Peyer's patch (tissue), 4 donors: Measurements from ENCODE around the gene TNPO2. TPM values are rescaled to one million over a fixed set of nuclear protein-coding genes. Genes with fewer than 3 reads are reported as not detected.

Source experiments
- DNase-seq, 3 donors: peaks; one replicate each; pipeline ENCODE4 v3.0.0-alpha.2; 2017 to 2019
- H3K27ac ChIP-seq, 4 donors: fragments of 200-600 bp; sonication (generic); one replicate each; pipeline ENCODE4 v1.5.1; 2016 to 2019
- H3K27me3 ChIP-seq, 2 donors: fragments of 200-600 bp; sonication (generic); one replicate each; pipeline ENCODE4 v1.5.1; 2019
- H3K36me3 ChIP-seq, 3 donors: fragments of 200-600 bp; sonication (generic); one replicate each; pipeline ENCODE4 v1.5.1; 2016 to 2019
- H3K4me1 ChIP-seq, 4 donors: fragments of 200-600 bp; sonication (generic); one replicate each; pipeline ENCODE4 v1.5.1; 2016 to 2019
- H3K4me3 ChIP-seq, 4 donors: fragments of 200-600 bp; sonication (generic); 1 replicate in 3 of 4; 2 replicates in 1 of 4; pipeline ENCODE4 v1.5.1; 2016 to 2019; ENCODE audit warnings: mild to moderate bottlenecking in 1 of 4
- H3K9me3 ChIP-seq, 4 donors: fragments of 200-600 bp; sonication (generic); one replicate each; pipeline ENCODE4 v1.5.1; 2016 to 2019; ENCODE audit warnings: mild to moderate bottlenecking in 1 of 4
- CTCF ChIP-seq, 6 experiments: fragments of 450-650 bp in 4 of 6; fragments of 200-600 bp in 2 of 6; sonication (generic) in 1 of 6; IDR thresholded peaks; one replicate each; pipeline ENCODE4 v1.5.1; 2017 to 2019; ENCODE audit warnings: antibody characterized with exemption in 6 of 6, mild to moderate bottlenecking in 3 of 6, moderate library complexity in 1 of 6
- POLR2A ChIP-seq, 2 donors: fragments of 450-650 bp; IDR thresholded peaks; one replicate each; pipeline ENCODE4 v1.5.1; 2017; ENCODE audit warnings: antibody characterized with exemption in 2 of 2, mild to moderate bottlenecking in 2 of 2, moderate library complexity in 2 of 2
- total RNA-seq, 4 donors: library from RNA; depleted of rRNA; stranded (reverse); fragments of >200 nt; gene quantifications; one replicate each; pipeline ENCODE4 v1.1.0, GENCODE V29; 2016

Gene TNPO2
- total RNA-seq, 4 donors from 2014 or later: 39.1 to 131 (median 103) TPM

- peaks cover 0 to 2% (median 0%) of the 10 kb centered on the region in 3 donors for H3K36me3 ChIP-seq
- H3K9me3 ChIP-seq: no peaks in the 10 kb centered on the region
- peak overlapping the region in 2 of 4 donors; percentile 11 to 30 for H3K27ac ChIP-seq
- H3K27me3 ChIP-seq: no peaks in the 10 kb centered on the region
- peaks cover 0 to 11% (median 4%) of the 10 kb centered on the region in 4 donors for H3K4me1 ChIP-seq
- peak overlapping the region in 3 of 4 donors; percentile 39 to 41 (median 39) for H3K4me3 ChIP-seq
- DNase-seq: peak; percentile 41 to 84 (median 82)
- TF ChIP-seq POLR2A (IDR thresholded peaks at IDR 0.05): peak in 1 of 2 donors; percentile 12
- peak; percentile 74 to 93 (median 91) for TF ChIP-seq CTCF (IDR thresholded peaks at IDR 0.05)
Observed at GRCh38 chr19:12757544-12758274, 34.0 kb upstream of the TNPO2 start.

DNA sequence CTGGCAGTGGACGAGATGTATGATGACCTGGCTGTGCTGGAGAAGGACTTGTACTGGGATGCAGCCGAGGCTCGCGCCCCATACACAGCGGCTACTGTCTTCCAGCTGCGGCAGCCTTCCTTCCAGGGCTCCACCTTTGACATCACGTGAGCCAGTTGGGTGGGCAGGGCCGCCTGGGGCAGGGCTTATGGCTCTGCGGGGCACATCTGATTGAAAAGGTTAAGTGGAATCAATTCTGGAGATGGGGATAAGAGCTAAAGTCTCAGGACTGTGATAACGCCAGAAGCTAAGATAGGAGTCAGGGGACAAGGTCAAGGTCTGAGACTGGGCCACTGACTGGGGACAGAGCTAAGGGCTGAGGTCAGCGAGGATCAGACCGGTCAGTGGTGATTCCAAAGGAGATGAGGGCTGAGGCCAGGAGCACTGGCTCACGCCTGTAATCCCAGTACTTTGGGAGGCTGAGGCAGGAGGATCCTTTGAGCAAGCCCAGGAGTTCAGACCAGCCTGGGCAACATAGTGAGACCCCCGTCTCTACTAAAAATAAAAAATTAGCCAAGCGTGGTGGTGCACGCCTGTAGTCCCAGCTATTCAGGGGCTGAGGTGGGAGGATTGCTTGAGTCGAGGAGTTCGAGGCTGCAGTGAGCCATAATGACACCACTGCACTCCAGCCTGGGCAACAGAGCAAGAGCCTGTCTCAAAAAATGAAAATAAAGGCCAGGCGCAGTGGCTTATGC lies 32.6 kb upstream of the TNPO2 start:
- Histone ChIP-seq H3K27me3 (no peaks in the 10 kb centered on the region), H3K4me1 (peaks cover 0 to 11% (median 4%) of the 10 kb centered on the region in 4 donors), H3K36me3 (no peaks in the 10 kb centered on the region), H3K4me3 (no peak overlapping the region), H3K9me3 (no peaks in the 10 kb centered on the region), H3K27ac (no peak overlapping the region)
- TF ChIP-seq CTCF (IDR thresholded peaks at IDR 0.05) (no peak), POLR2A (IDR thresholded peaks at IDR 0.05) (no peak)
- no peak for DNase-seq

DNA sequence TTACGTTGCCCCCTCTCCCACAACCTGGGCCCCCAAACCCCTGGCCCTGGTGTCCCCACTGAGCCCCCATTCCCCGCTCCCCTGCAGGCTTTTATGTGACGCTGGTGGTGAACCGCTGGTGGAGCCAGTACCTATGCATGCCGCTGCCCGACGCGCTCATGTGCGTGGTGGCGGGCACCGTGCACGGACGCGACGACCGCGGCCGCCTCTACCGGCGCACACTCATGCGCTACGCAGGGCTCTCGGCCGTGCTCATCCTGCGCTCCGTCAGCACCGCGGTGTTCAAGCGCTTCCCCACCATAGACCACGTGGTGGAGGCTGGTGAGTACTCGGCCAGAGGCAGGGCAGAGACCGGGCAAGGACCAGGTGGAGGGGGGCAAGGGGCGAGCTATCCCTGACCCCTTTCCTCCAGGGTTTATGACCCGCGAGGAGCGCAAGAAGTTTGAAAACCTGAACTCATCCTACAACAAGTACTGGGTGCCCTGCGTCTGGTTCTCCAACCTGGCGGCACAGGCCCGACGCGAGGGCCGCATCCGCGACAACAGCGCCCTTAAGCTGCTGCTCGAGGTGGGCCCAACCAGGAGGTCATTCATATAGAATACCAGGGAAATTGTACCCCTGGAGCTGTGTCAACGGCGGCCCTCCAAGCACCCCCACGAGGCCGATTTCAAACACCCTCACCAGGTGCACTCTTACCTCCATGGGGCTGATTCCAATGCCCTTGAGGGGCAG lies 30.9 kb upstream of the TNPO2 start:
- no peak overlapping the region for H3K4me3 ChIP-seq
- H3K36me3 ChIP-seq: no peaks in the 10 kb centered on the region
- DNase-seq: no peak
- peaks cover 0 to 22% (median 4%) of the 10 kb centered on the region in 4 donors for H3K4me1 ChIP-seq
- TF ChIP-seq CTCF (IDR thresholded peaks at IDR 0.05): no peak
- no peak for TF ChIP-seq POLR2A (IDR thresholded peaks at IDR 0.05)
- H3K9me3 ChIP-seq: no peaks in the 10 kb centered on the region
- H3K27me3 ChIP-seq: no peaks in the 10 kb centered on the region
- H3K27ac ChIP-seq: no peak overlapping the region

DNA sequence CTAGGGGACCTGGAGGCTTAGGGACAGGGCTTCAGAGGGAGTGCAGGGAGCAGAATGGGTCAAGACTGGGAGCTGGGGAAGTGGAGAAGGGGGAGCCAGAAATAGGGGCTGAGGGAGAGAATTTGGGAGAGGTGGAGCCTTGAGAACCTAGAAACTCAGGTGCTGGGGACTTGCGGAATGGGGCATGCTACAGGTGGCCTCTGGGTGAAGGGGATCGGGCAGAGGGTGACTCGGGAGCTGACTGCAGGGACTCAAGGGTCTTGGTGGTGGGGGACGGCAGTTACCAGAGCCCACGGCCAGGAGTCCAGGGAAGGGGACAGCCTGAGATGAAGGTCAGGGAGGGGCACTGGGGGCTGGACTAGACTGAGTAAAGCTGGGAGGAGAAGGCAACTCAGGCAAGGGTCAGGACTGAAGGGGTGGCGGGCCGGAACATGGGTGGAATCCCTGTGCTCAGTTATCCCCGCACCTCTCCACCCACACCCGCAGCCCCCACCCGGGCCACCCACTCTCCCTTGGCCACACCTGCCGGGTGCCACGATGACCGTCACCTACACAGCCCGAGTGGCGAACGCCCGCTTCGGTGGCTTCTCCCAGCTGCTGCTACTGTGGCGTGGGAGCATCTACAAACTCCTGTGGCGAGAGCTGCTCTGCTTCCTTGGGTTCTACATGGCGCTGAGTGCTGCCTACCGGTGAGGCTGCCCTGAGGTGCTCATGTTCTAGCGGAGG lies 28.5 kb upstream of the TNPO2 start:
- Histone ChIP-seq H3K27me3 (no peaks in the 10 kb centered on the region), H3K9me3 (peaks cover 0 to 5% (median 2%) of the 10 kb centered on the region in 4 donors), H3K27ac (no peak overlapping the region), H3K36me3 (peaks cover 0 to 10% (median 0%) of the 10 kb centered on the region in 3 donors), H3K4me1 (peaks cover 0 to 13% (median 0%) of the 10 kb centered on the region in 4 donors), H3K4me3 (peak overlapping the region in 2 of 4 donors; percentile 7 to 33)
- no peak for TF ChIP-seq CTCF (IDR thresholded peaks at IDR 0.05)
- TF ChIP-seq POLR2A (IDR thresholded peaks at IDR 0.05): no peak
- no peak for DNase-seq

DNA sequence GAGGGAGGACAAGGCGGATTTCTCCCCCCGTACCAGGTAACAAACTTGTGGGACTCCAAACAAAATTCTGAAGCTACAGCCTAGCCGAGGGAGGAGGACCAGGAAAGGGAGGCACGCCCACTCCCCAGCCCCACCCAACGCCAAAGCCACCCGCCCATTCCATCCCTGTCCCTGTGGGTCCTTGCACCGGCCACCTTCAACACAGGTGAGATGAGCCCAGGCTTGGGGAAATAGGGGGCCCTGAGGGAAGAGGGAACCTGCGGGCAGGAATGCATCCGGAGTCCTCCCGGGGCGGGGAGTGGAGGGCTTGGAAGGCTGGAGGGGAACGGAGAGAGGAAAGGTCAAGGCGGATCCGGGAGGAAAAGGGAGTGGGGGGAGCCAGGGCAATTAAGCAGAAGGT lies 27.9 kb upstream of the TNPO2 start, which contains the start of gene BEST2:
TSS of gene BEST2 (plus strand) at position 157 of the 400 bp plus-strand sequence. CDS start 802 bp downstream, outside the sequence.
- Histone ChIP-seq H3K27me3 (no peaks in the 10 kb centered on the region), H3K27ac (peak within 1 kb of the TSS in 2 of 4 donors; percentile 37 to 53), H3K4me1 (peaks cover 0 to 11% (median 0%) of the 10 kb centered on the region in 4 donors), H3K4me3 (peak within 1 kb of the TSS in 2 of 4 donors; percentile 7 to 33), H3K9me3 (peaks cover 0 to 6% (median 2%) of the 10 kb centered on the region in 4 donors), H3K36me3 (peaks cover 0 to 16% (median 0%) of the 10 kb centered on the region in 3 donors)
- TF ChIP-seq POLR2A (IDR thresholded peaks at IDR 0.05) (no peak), CTCF (IDR thresholded peaks at IDR 0.05) (no peak)
- no peak for DNase-seq
